ENCODE data around the gene TACR2. TPM values are rescaled to one million over a fixed set of nuclear protein-coding genes. Genes with fewer than 3 reads are reported as not detected.

Gene TACR2
- total RNA-seq, 2 donors from 2014 or later: not detected

- no peak for DNase-seq
- no peaks in the 10 kb centered on the region for H3K36me3 ChIP-seq (ENCODE audit: control insufficient read depth, insufficient read depth, low read length)
- WGBS, 2 experiments (ENCODE audit: insufficient coverage in 1 of 2, insufficient read length in 1 of 2): 80 to 96% methylated on average over 1 to 5 of the region's 5 CpGs
- H3K4me3 ChIP-seq (ENCODE audit: low read length): no peak overlapping the region
- Mint-ChIP-seq H3K36me3 (ENCODE audit: low read depth) (no peaks in the 10 kb centered on the region), H3K9me3 (no peaks in the 10 kb centered on the region), H3K4me3 (no peak overlapping the region), H3K27ac (no peak overlapping the region), H3K4me1 (peaks cover 5% of the 10 kb centered on the region), H3K27me3 (ENCODE audit: insufficient read depth) (no peaks in the 10 kb centered on the region)
- H3K9ac ChIP-seq (ENCODE audit: extremely low read depth, low read length, poor library complexity, severe bottlenecking): no peak overlapping the region
- no peaks in the 10 kb centered on the region for H3K27me3 ChIP-seq (ENCODE audit: control insufficient read depth, insufficient read depth, low read length, poor library complexity, severe bottlenecking)
- H3K4me1 ChIP-seq (ENCODE audit: control insufficient read depth, insufficient read depth, low read length): peaks cover 2% of the 10 kb centered on the region
- no peak overlapping the region for H3K27ac ChIP-seq (ENCODE audit: low read depth, low read length)
- TF ChIP-seq CTCF (conservative IDR thresholded peaks at IDR 0.05): no peak
- no peaks in the 10 kb centered on the region for H3K9me3 ChIP-seq (ENCODE audit: control insufficient read depth, low read length)
Measured at GRCh38 chr10:69461243-69462025, 44.7 kb upstream of the TACR2 start.

GRCh38 chr10:69460576-69461242 is 44.0 kb upstream of the TACR2 start:
- Mint-ChIP-seq H3K4me1 (no peaks in the 10 kb centered on the region), H3K27ac (no peak overlapping the region), H3K36me3 (ENCODE audit: low read depth) (no peaks in the 10 kb centered on the region), H3K9me3 (no peaks in the 10 kb centered on the region), H3K4me3 (no peak overlapping the region), H3K27me3 (ENCODE audit: insufficient read depth) (no peaks in the 10 kb centered on the region)
- no peaks in the 10 kb centered on the region for H3K36me3 ChIP-seq (ENCODE audit: control insufficient read depth, insufficient read depth, low read length)
- no peaks in the 10 kb centered on the region for H3K27me3 ChIP-seq (ENCODE audit: control insufficient read depth, insufficient read depth, low read length, poor library complexity, severe bottlenecking)
- no peak overlapping the region for H3K4me3 ChIP-seq (ENCODE audit: low read length)
- 94 to 100% methylated on average over 4 to 9 of the region's 9 CpGs for WGBS, 2 experiments (ENCODE audit: insufficient coverage in 1 of 2, insufficient read length in 1 of 2)
- no peak for DNase-seq
- no peaks in the 10 kb centered on the region for H3K9me3 ChIP-seq (ENCODE audit: control insufficient read depth, low read length)
- H3K9ac ChIP-seq (ENCODE audit: extremely low read depth, low read length, poor library complexity, severe bottlenecking): no peak overlapping the region
- no peak overlapping the region for H3K27ac ChIP-seq (ENCODE audit: low read depth, low read length)
- no peak for TF ChIP-seq CTCF (conservative IDR thresholded peaks at IDR 0.05)
- peaks cover 2% of the 10 kb centered on the region for H3K4me1 ChIP-seq (ENCODE audit: control insufficient read depth, insufficient read depth, low read length)

GRCh38 chr10:69459893-69460575 is 43.3 kb upstream of the TACR2 start:
- Histone ChIP-seq H3K9ac (ENCODE audit: extremely low read depth, low read length, poor library complexity, severe bottlenecking) (no peak overlapping the region), H3K36me3 (ENCODE audit: control insufficient read depth, insufficient read depth, low read length) (no peaks in the 10 kb centered on the region), H3K4me3 (ENCODE audit: low read length) (no peak overlapping the region), H3K4me1 (ENCODE audit: control insufficient read depth, insufficient read depth, low read length) (peaks cover 2% of the 10 kb centered on the region), H3K9me3 (ENCODE audit: control insufficient read depth, low read length) (no peaks in the 10 kb centered on the region), H3K27ac (ENCODE audit: low read depth, low read length) (no peak overlapping the region), H3K27me3 (ENCODE audit: control insufficient read depth, insufficient read depth, low read length, poor library complexity, severe bottlenecking) (no peaks in the 10 kb centered on the region)
- H3K4me1 Mint-ChIP-seq: no peaks in the 10 kb centered on the region
- 83 to 94% methylated on average over 9 to 12 of the region's 12 CpGs for WGBS, 2 experiments (ENCODE audit: insufficient coverage in 1 of 2, insufficient read length in 1 of 2)
- no peak overlapping the region for H3K4me3 Mint-ChIP-seq
- H3K36me3 Mint-ChIP-seq (ENCODE audit: low read depth): no peaks in the 10 kb centered on the region
- no peaks in the 10 kb centered on the region for H3K27me3 Mint-ChIP-seq (ENCODE audit: insufficient read depth)
- no peaks in the 10 kb centered on the region for H3K9me3 Mint-ChIP-seq
- DNase-seq: no peak
- TF ChIP-seq CTCF (conservative IDR thresholded peaks at IDR 0.05): no peak
- no peak overlapping the region for H3K27ac Mint-ChIP-seq
